ENCODE results near the gene JADE2.

Gene JADE2

DNA sequence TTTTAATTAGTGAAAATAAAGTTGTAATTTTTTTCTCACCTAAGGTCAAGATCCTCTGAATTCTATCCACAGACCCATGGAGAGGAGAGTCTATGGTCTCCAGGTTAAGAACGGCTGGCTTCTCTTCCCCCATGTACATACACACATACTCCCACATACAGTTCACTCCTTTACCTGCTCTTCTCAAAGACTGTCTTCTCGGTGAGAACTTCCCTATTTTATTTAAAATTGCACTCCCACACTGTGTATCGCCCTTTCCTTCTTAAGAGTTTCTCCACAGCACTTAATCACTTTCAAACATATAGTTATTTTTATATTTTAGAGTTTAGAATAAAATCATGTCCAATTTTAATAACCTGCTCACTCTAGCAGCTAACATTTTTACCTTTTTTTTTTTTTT, 3.6 kb upstream of the JADE2 start:
- Histone ChIP-seq H3K9me3 (ENCODE audit: control insufficient read depth, low read length) (no peaks in the 10 kb centered on the region), H3K4me1 (ENCODE audit: control insufficient read depth, insufficient read depth, low read length) (peaks cover 6% of the 10 kb centered on the region), H3K27me3 (ENCODE audit: control insufficient read depth, insufficient read depth, low read length, poor library complexity, severe bottlenecking) (peaks cover 46% of the 10 kb centered on the region), H3K4me3 (ENCODE audit: insufficient read depth, low read depth, low read length) (no peak overlapping the region), H3K27ac (ENCODE audit: insufficient read depth, low read depth, low read length, poor library complexity, severe bottlenecking) (no peak overlapping the region), H3K36me3 (ENCODE audit: control insufficient read depth, insufficient read depth, low read length) (no peaks in the 10 kb centered on the region)
- 80 to 85% methylated on average over 2 to 3 of the region's 3 CpGs for WGBS, 2 experiments

DNA sequence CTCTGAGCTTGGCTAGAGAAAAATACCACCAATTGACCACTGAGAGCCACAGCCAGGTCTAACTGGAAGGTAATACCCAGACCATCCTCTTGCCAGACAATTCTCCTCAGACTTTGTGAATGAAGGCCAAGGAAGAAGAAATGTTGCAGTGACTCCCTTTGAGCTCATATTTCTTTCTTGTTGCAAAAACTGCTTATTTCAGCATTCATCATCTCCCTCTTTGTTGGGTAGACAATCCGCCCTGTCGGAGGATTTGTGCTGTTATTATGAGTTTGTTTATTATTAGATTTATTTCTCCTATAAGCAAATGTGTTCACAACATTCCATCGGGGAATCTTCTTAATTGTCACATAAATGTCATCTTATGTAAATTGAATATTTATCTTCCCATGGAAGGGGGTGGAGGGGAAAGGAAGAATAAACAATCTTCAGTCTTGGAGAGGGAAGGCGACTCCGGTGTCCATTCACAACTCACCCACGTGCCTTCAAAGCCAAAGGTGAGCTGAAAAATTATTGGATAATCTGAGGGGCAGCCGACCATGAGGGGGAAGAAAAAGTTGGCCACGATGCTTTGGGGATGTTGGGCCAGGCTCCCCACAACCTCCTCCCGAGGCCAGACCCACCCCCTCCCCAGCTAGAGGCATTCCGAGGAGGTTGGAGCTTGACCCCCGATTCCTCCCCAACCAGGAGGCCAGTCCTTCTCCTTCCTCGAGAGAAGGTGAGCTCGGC, 1.8 kb upstream of the JADE2 start:
- H3K27me3 ChIP-seq (ENCODE audit: control insufficient read depth, insufficient read depth, low read length, poor library complexity, severe bottlenecking): peaks cover 47% of the 10 kb centered on the region
- H3K27ac ChIP-seq (ENCODE audit: insufficient read depth, low read depth, low read length, poor library complexity, severe bottlenecking): no peak overlapping the region
- no peaks in the 10 kb centered on the region for H3K9me3 ChIP-seq (ENCODE audit: control insufficient read depth, low read length)
- H3K4me3 ChIP-seq (ENCODE audit: insufficient read depth, low read depth, low read length): peak overlapping the region; percentile 41
- H3K36me3 ChIP-seq (ENCODE audit: control insufficient read depth, insufficient read depth, low read length): no peaks in the 10 kb centered on the region
- WGBS, 2 experiments: 15 to 20% methylated on average over 10 of the region's 13 CpGs
- peaks cover 14% of the 10 kb centered on the region for H3K4me1 ChIP-seq (ENCODE audit: control insufficient read depth, insufficient read depth, low read length)

DNA sequence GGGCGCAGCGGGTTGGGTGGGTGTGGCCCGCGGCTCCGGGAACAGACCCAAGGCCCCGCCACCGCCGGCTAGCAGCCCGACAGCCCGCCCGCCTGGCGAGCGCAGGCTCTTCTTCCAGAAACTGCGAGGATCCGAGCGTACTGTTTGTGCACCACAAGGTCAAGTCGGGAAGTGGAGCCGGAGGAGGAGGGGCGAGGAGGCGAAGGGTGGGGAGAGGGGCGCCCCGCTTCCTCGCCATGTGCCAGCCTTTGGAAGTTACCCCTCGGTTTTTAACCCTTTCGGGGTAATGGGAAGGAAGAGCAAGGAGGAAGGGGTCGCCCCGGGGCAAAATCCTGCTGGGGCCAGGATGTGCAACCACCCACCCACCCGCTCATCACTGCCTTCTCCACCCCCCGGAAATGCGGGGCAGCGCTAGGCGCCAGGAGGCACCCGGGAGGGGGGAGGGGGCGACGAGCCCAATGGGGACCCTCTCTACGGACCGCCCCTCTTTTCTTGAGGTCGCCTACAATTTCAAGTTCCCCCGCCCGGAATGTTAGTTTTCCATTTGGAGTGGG, 1.1 kb upstream of the JADE2 start:
- H3K36me3 ChIP-seq (ENCODE audit: control insufficient read depth, insufficient read depth, low read length): no peaks in the 10 kb centered on the region
- H3K27me3 ChIP-seq (ENCODE audit: control insufficient read depth, insufficient read depth, low read length, poor library complexity, severe bottlenecking): peaks cover 47% of the 10 kb centered on the region
- H3K27ac ChIP-seq (ENCODE audit: insufficient read depth, low read depth, low read length, poor library complexity, severe bottlenecking): no peak overlapping the region
- peaks cover 18% of the 10 kb centered on the region for H3K4me1 ChIP-seq (ENCODE audit: control insufficient read depth, insufficient read depth, low read length)
- no peaks in the 10 kb centered on the region for H3K9me3 ChIP-seq (ENCODE audit: control insufficient read depth, low read length)
- peak overlapping the region; percentile 41 for H3K4me3 ChIP-seq (ENCODE audit: insufficient read depth, low read depth, low read length)
- WGBS, 2 experiments: 1 to 2% methylated on average over 40 of the region's 40 CpGs

- H3K27ac ChIP-seq (ENCODE audit: insufficient read depth, low read depth, low read length, poor library complexity, severe bottlenecking): no peak overlapping the region
- no peaks in the 10 kb centered on the region for H3K36me3 ChIP-seq (ENCODE audit: control insufficient read depth, insufficient read depth, low read length)
- H3K4me1 ChIP-seq (ENCODE audit: control insufficient read depth, insufficient read depth, low read length): peaks cover 29% of the 10 kb centered on the region
- peaks cover 47% of the 10 kb centered on the region for H3K27me3 ChIP-seq (ENCODE audit: control insufficient read depth, insufficient read depth, low read length, poor library complexity, severe bottlenecking)
- H3K9me3 ChIP-seq (ENCODE audit: control insufficient read depth, low read length): no peaks in the 10 kb centered on the region
- 0% methylated on average over 84 of the region's 84 CpGs for WGBS, 2 experiments
- peak overlapping the region; percentile 41 for H3K4me3 ChIP-seq (ENCODE audit: insufficient read depth, low read depth, low read length)
Measured at GRCh38 chr5:134525683-134526482, 413 bp downstream of the JADE2 start.

GRCh38 chr5:134526483-134527155, 1.1 kb downstream of the JADE2 start:
- H3K36me3 ChIP-seq (ENCODE audit: control insufficient read depth, insufficient read depth, low read length): no peaks in the 10 kb centered on the region
- H3K27me3 ChIP-seq (ENCODE audit: control insufficient read depth, insufficient read depth, low read length, poor library complexity, severe bottlenecking): peaks cover 44% of the 10 kb centered on the region
- WGBS, 2 experiments: 0 to 1% methylated on average over 61 of the region's 61 CpGs
- H3K4me3 ChIP-seq (ENCODE audit: insufficient read depth, low read depth, low read length): peak overlapping the region; percentile 41
- H3K9me3 ChIP-seq (ENCODE audit: control insufficient read depth, low read length): no peaks in the 10 kb centered on the region
- H3K4me1 ChIP-seq (ENCODE audit: control insufficient read depth, insufficient read depth, low read length): peaks cover 29% of the 10 kb centered on the region
- H3K27ac ChIP-seq (ENCODE audit: insufficient read depth, low read depth, low read length, poor library complexity, severe bottlenecking): peak overlapping the region; percentile 71

GRCh38 chr5:134527156-134527960, 1.9 kb downstream of the JADE2 start:
- peaks cover 29% of the 10 kb centered on the region for H3K4me1 ChIP-seq (ENCODE audit: control insufficient read depth, insufficient read depth, low read length)
- H3K9me3 ChIP-seq (ENCODE audit: control insufficient read depth, low read length): no peaks in the 10 kb centered on the region
- H3K4me3 ChIP-seq (ENCODE audit: insufficient read depth, low read depth, low read length): peak overlapping the region; percentile 41
- 0% methylated on average over 57 of the region's 57 CpGs for WGBS, 2 experiments
- peaks cover 44% of the 10 kb centered on the region for H3K27me3 ChIP-seq (ENCODE audit: control insufficient read depth, insufficient read depth, low read length, poor library complexity, severe bottlenecking)
- H3K27ac ChIP-seq (ENCODE audit: insufficient read depth, low read depth, low read length, poor library complexity, severe bottlenecking): peak overlapping the region; percentile 71
- no peaks in the 10 kb centered on the region for H3K36me3 ChIP-seq (ENCODE audit: control insufficient read depth, insufficient read depth, low read length)

- peak overlapping the region; percentile 41 for H3K4me3 ChIP-seq (ENCODE audit: insufficient read depth, low read depth, low read length)
- H3K27ac ChIP-seq (ENCODE audit: insufficient read depth, low read depth, low read length, poor library complexity, severe bottlenecking): peak overlapping the region; percentile 62
- H3K36me3 ChIP-seq (ENCODE audit: control insufficient read depth, insufficient read depth, low read length): no peaks in the 10 kb centered on the region
- H3K27me3 ChIP-seq (ENCODE audit: control insufficient read depth, insufficient read depth, low read length, poor library complexity, severe bottlenecking): peaks cover 39% of the 10 kb centered on the region
- H3K9me3 ChIP-seq (ENCODE audit: control insufficient read depth, low read length): no peaks in the 10 kb centered on the region
- 6 to 7% methylated on average over 14 of the region's 14 CpGs for WGBS, 2 experiments
- peaks cover 29% of the 10 kb centered on the region for H3K4me1 ChIP-seq (ENCODE audit: control insufficient read depth, insufficient read depth, low read length)
Measured at GRCh38 chr5:134527961-134528424, 2.5 kb downstream of the JADE2 start.

DNA sequence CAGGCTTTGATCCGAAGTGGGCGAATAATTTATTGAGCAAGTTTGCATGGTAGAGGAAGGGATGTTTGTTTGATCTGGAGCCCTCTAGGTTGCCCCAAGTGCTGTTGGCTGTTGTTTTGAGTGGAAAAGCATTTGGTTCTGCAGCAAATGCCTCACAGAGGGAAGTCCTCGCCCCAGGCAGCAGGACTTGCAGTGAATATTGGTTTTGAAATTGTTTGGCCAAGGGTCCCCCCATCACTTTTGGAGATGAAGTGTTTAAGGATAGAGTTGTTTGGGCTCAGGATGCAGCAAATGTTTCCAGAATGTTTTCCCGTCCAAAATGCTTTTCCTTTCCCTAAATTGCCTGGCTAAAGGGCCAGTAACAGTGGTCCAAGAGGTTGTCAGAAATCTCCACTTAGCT, 3.1 kb downstream of the JADE2 start:
- H3K36me3 ChIP-seq (ENCODE audit: control insufficient read depth, insufficient read depth, low read length): no peaks in the 10 kb centered on the region
- H3K4me3 ChIP-seq (ENCODE audit: insufficient read depth, low read depth, low read length): no peak overlapping the region
- peaks cover 29% of the 10 kb centered on the region for H3K4me1 ChIP-seq (ENCODE audit: control insufficient read depth, insufficient read depth, low read length)
- H3K27me3 ChIP-seq (ENCODE audit: control insufficient read depth, insufficient read depth, low read length, poor library complexity, severe bottlenecking): peaks cover 33% of the 10 kb centered on the region
- peak overlapping the region; percentile 62 for H3K27ac ChIP-seq (ENCODE audit: insufficient read depth, low read depth, low read length, poor library complexity, severe bottlenecking)
- no peaks in the 10 kb centered on the region for H3K9me3 ChIP-seq (ENCODE audit: control insufficient read depth, low read length)
- 64 to 69% methylated on average over 4 of the region's 4 CpGs for WGBS, 2 experiments

GRCh38 chr5:134529460-134529859, 4.0 kb downstream of the JADE2 start:
- no peak overlapping the region for H3K27ac ChIP-seq (ENCODE audit: insufficient read depth, low read depth, low read length, poor library complexity, severe bottlenecking)
- H3K9me3 ChIP-seq (ENCODE audit: control insufficient read depth, low read length): no peaks in the 10 kb centered on the region
- H3K36me3 ChIP-seq (ENCODE audit: control insufficient read depth, insufficient read depth, low read length): no peaks in the 10 kb centered on the region
- WGBS, 2 experiments: 90 to 96% methylated on average over 6 of the region's 6 CpGs
- no peak overlapping the region for H3K4me3 ChIP-seq (ENCODE audit: insufficient read depth, low read depth, low read length)
- H3K4me1 ChIP-seq (ENCODE audit: control insufficient read depth, insufficient read depth, low read length): peaks cover 26% of the 10 kb centered on the region
- peaks cover 24% of the 10 kb centered on the region for H3K27me3 ChIP-seq (ENCODE audit: control insufficient read depth, insufficient read depth, low read length, poor library complexity, severe bottlenecking)
